Measurements from ENCODE around the gene MTA3.

The MTA3 gene

GRCh38 chr2:42742740-42743658 lies 174.6 kb downstream of the MTA3 start:
- DNase-seq = no peak

- DNase-seq = no peak
Measured at GRCh38 chr2:42743659-42743990, 175.2 kb downstream of the MTA3 start.

- no peak for DNase-seq
Measured at GRCh38 chr2:42744545-42745082, 176.2 kb downstream of the MTA3 start.

- no peak for DNase-seq
Measured at GRCh38 chr2:42747422-42747821, 179.0 kb downstream of the MTA3 start.

- DNase-seq = no peak
Measured at GRCh38 chr2:42748840-42749239, 180.4 kb downstream of the MTA3 start.

- peak; percentile 85 for DNase-seq
Measured at GRCh38 chr2:42752314-42752713, 183.9 kb downstream of the MTA3 start.

GRCh38 chr2:42752816-42753813 lies 184.7 kb downstream of the MTA3 start:
- no peak for DNase-seq

- DNase-seq = no peak
Measured at GRCh38 chr2:42754021-42754775, 185.8 kb downstream of the MTA3 start.

- no peak for DNase-seq
Measured at GRCh38 chr2:42754776-42755140, 186.3 kb downstream of the MTA3 start.

- DNase-seq = no peak
Measured at GRCh38 chr2:42755191-42755880, 186.9 kb downstream of the MTA3 start.

GRCh38 chr2:42756150-42756775 lies 187.8 kb downstream of the MTA3 start:
- no peak for DNase-seq

GRCh38 chr2:42756966-42757513 lies 188.6 kb downstream of the MTA3 start:
- DNase-seq = no peak

- DNase-seq = no peak
Measured at GRCh38 chr2:42757981-42758740, 189.7 kb downstream of the MTA3 start.

- no peak for DNase-seq
Measured at GRCh38 chr2:42758751-42759150, 190.3 kb downstream of the MTA3 start.

- DNase-seq = no peak
Measured at GRCh38 chr2:42761554-42761953, 193.1 kb downstream of the MTA3 start.

GRCh38 chr2:42762155-42762554 lies 193.7 kb downstream of the MTA3 start:
- DNase-seq = no peak

- DNase-seq = no peak
Measured at GRCh38 chr2:42762823-42763804, 194.7 kb downstream of the MTA3 start.

- DNase-seq = peak; percentile 71
Measured at GRCh38 chr2:42764096-42764495, 195.7 kb downstream of the MTA3 start, which contains the start of gene OXER1. Gene OXER1, minus strand, starts transcription at chr2:42764135. Its CDS starts 73 bp downstream, at chr2:42764062.

GRCh38 chr2:42764901-42765300 lies 196.5 kb downstream of the MTA3 start:
- no peak for DNase-seq

All from GDM1 (cell line).